AG10803 (cell line): ENCODE measurements around the gene IGFBP2.
"Not testable (repeated sequence)": the region's sequence is repeated elsewhere in the genome, so short reads cannot be mapped to it uniquely, and the experiment has no call there.

Source experiments
- DNase-seq: peaks from one replicate; pipeline ENCODE4 v3.0.0; 2010; ENCODE audit warnings: low read depth
- H3K4me3 ChIP-seq: 2 replicates; pipeline ENCODE4 v1.5.1; 2011; ENCODE audit warnings: mild to moderate bottlenecking, low read length, control low read depth
- TF ChIP-seq, protein P1 (sequence below): conservative IDR thresholded peaks from 2 replicates; pipeline ENCODE4 v1.5.1; 2011; ENCODE audit warnings: mild to moderate bottlenecking, low read length, control low read depth, inconsistent platforms

IGFBP2 gene

GRCh38 chr2:216590780-216591179 is 42.4 kb upstream of the IGFBP2 start:
- peak; percentile 58 for DNase-seq
- H3K4me3 ChIP-seq = no peak overlapping the region
- TF ChIP-seq, protein P1, sequence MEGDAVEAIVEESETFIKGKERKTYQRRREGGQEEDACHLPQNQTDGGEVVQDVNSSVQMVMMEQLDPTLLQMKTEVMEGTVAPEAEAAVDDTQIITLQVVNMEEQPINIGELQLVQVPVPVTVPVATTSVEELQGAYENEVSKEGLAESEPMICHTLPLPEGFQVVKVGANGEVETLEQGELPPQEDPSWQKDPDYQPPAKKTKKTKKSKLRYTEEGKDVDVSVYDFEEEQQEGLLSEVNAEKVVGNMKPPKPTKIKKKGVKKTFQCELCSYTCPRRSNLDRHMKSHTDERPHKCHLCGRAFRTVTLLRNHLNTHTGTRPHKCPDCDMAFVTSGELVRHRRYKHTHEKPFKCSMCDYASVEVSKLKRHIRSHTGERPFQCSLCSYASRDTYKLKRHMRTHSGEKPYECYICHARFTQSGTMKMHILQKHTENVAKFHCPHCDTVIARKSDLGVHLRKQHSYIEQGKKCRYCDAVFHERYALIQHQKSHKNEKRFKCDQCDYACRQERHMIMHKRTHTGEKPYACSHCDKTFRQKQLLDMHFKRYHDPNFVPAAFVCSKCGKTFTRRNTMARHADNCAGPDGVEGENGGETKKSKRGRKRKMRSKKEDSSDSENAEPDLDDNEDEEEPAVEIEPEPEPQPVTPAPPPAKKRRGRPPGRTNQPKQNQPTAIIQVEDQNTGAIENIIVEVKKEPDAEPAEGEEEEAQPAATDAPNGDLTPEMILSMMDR = peak; percentile 22; the same call in 1 of the 2 replicates

- DNase-seq = no peak
- H3K4me3 ChIP-seq = no peak overlapping the region
- TF ChIP-seq, protein P1 = no peak
These were observed 41.7 kb upstream of the IGFBP2 start for GRCh38 chr2:216591480-216591879.

DNA sequence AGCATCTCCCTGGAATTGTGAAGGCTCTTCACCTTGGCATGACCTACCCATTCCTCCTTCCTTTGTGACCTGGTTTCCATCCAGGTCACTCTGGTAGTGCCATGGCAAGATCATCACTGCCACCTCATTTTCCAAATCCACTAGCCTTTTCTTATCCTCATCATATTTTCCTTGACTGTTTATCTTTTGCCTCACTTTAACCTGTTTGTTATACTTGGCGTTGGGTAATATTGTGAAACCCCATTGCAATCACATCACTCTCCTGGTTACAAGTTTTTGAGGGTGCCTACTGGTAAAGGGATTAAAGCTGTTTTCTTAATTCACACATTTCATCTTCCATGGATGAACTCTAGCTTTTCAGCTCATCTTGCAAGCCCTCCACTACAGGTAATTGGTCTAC is 39.1 kb upstream of the IGFBP2 start:
- H3K4me3 ChIP-seq = no peak overlapping the region
- DNase-seq = no peak
- TF ChIP-seq, protein P1 = no peak

DNA sequence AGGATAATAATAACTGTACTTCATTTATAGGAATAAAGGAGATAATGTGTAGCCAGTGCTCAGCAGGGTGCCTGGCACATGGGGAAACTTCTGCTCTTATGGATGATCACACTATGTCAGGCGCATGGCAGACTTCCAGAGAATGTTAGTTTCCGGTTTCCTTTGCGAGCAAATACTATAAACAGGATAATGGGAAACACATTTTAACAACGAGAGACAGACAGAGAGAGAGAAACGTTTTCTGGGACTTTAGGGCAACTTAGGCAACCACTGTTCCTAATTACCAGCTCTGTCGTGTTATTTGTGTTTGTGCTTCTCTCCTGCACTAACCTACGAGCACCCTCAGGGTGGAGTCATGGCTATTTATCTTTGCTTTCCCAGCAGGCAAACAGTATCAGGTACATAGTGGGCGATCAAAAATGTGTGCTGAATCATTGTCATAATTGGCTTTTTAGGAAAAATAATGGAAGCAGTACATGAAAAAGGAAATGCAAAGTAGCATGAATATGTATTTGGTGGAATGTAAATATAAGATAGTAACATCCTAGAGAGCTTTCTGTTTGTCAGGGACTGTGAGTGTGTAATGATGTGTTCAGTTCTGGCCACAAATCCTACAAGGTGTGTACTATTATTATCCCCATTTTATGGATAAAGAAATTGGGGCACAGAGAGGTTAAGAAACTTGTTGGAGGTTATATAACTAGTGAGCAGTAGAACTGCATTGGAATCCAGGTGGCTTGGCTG is 36.8 kb upstream of the IGFBP2 start:
- TF ChIP-seq, protein P1 = no peak
- peak; percentile 95 for DNase-seq
- no peak overlapping the region for H3K4me3 ChIP-seq

- TF ChIP-seq, protein P1 = no peak
- peak; percentile 77 for DNase-seq
- H3K4me3 ChIP-seq = no peak overlapping the region
These were observed 36.2 kb upstream of the IGFBP2 start for GRCh38 chr2:216596980-216597509.

DNA sequence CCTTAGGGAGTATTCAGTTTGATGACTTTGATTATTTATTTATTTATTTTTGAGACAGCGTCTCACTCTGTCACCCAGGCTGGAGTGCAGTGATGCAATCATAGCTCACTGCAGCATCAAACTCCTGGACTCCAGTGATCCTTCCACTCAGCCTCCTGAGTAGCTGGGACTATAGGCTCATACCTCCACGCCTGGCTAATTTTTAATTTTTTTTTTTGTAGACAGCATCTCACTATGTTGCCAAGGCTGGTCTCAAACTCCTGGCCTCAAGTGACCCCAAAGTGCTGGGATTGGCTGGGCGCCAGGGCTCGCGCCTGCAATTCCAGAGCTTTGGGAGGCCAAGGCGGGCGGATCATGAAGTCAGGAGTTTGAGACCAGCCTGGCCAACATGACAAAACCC is 35.4 kb upstream of the IGFBP2 start:
- DNase-seq, H3K4me3 ChIP-seq: not testable (repeated sequence)

GRCh38 chr2:216601632-216602409 is 31.4 kb upstream of the IGFBP2 start:
- no peak for DNase-seq
- TF ChIP-seq, protein P1 = no peak
- H3K4me3 ChIP-seq = no peak overlapping the region
